Osteoblast (primary cell): ENCODE measurements around the gene LYZL4. TPM values are rescaled to one million over a fixed set of nuclear protein-coding genes. Genes with fewer than 3 reads are reported as not detected.

Source experiments
- DNase-seq: peaks from one replicate; pipeline ENCODE4 v3.0.0; 2011; ENCODE audit warnings: low spot score, mixed read lengths; ENCODE audit not compliant: insufficient read length; ENCODE audit errors: missing footprints
- H2AFZ ChIP-seq: 2 replicates; pipeline ENCODE4 v1.6.0; 2011; ENCODE audit warnings: mild to moderate bottlenecking, low read length
- H3K27ac ChIP-seq: 2 replicates; pipeline ENCODE4 v1.5.1; 2011; ENCODE audit warnings: mild to moderate bottlenecking, low read depth, low read length, moderate library complexity
- H3K27me3 ChIP-seq: 2 replicates; pipeline ENCODE4 v1.6.0; 2012; ENCODE audit warnings: mild to moderate bottlenecking, control low read depth, inconsistent platforms, low read length, moderate library complexity; ENCODE audit not compliant: insufficient read depth
- H3K36me3 ChIP-seq: 2 replicates; pipeline ENCODE4 v1.5.1; 2011; ENCODE audit warnings: mild to moderate bottlenecking, low read length, control low read depth, moderate library complexity; ENCODE audit not compliant: insufficient read depth
- H3K4me1 ChIP-seq: 2 replicates; pipeline ENCODE4 v1.5.1; 2011; ENCODE audit warnings: mild to moderate bottlenecking, low read length, control low read depth, moderate library complexity; ENCODE audit not compliant: insufficient read depth
- H3K4me2 ChIP-seq: 2 replicates; pipeline ENCODE4 v1.6.0; 2011; ENCODE audit warnings: mild to moderate bottlenecking, low read length; ENCODE audit not compliant: insufficient read depth
- H3K4me3 ChIP-seq: fragments of 200-600 bp; sonication (generic); 3 replicates; pipeline ENCODE4 v1.5.1; 2012; ENCODE audit warnings: mild to moderate bottlenecking, low read length, inconsistent platforms; ENCODE audit not compliant: insufficient read depth
- H3K79me2 ChIP-seq: 2 replicates; pipeline ENCODE4 v1.6.0; 2012; ENCODE audit warnings: mild to moderate bottlenecking, low read length, control low read depth, inconsistent platforms; ENCODE audit not compliant: insufficient read depth
- H3K9me3 ChIP-seq: 2 replicates; pipeline ENCODE4 v1.5.1; 2011; ENCODE audit warnings: low read depth, low read length, control low read depth
- H4K20me1 ChIP-seq: 2 replicates; pipeline ENCODE4 v1.6.0; 2012; ENCODE audit warnings: mild to moderate bottlenecking, low read length, control low read depth; ENCODE audit not compliant: insufficient read depth
- CTCF ChIP-seq: IDR thresholded peaks from 2 replicates; pipeline ENCODE4 v1.5.1; 2011; ENCODE audit warnings: mild to moderate bottlenecking, low read depth, low read length, moderate library complexity; ENCODE audit errors: extremely low read depth
- total RNA-seq: library from RNA; depleted of rRNA; stranded (reverse); fragments of >200 nt; gene quantifications from 2 replicates; pipeline ENCODE4 v1.2.3, GENCODE V29; 2012

The LYZL4 gene
- total RNA-seq, 1 donor = not detected

GRCh38 chr3:42397644-42398043 is 12.8 kb downstream of the LYZL4 start:
- Histone ChIP-seq H3K4me2 (no peak overlapping the region), H4K20me1 (no peaks in the 10 kb centered on the region), H3K9me3 (no peaks in the 10 kb centered on the region), H3K27me3 (peaks cover 7% of the 10 kb centered on the region), H3K27ac (no peak overlapping the region), H3K79me2 (no peaks in the 10 kb centered on the region), H3K36me3 (no peaks in the 10 kb centered on the region), H3K4me1 (no peaks in the 10 kb centered on the region), H3K4me3 (no peak overlapping the region), H2AFZ (no peak overlapping the region)
- DNase-seq = no peak
- no peak for TF ChIP-seq CTCF

- Histone ChIP-seq H3K4me2 (no peak overlapping the region), H3K27ac (no peak overlapping the region), H3K27me3 (peaks cover 7% of the 10 kb centered on the region), H3K4me3 (no peak overlapping the region), H3K9me3 (no peaks in the 10 kb centered on the region), H3K36me3 (no peaks in the 10 kb centered on the region), H3K4me1 (no peaks in the 10 kb centered on the region), H4K20me1 (no peaks in the 10 kb centered on the region), H2AFZ (no peak overlapping the region), H3K79me2 (no peaks in the 10 kb centered on the region)
- no peak for TF ChIP-seq CTCF
- DNase-seq = no peak
Measured at GRCh38 chr3:42394579-42395288, 15.7 kb downstream of the LYZL4 start.

GRCh38 chr3:42387802-42388651 is 22.4 kb downstream of the LYZL4 start:
- DNase-seq = no peak
- H3K4me2 ChIP-seq = no peak overlapping the region
- no peaks in the 10 kb centered on the region for H3K27me3 ChIP-seq
- no peaks in the 10 kb centered on the region for H3K36me3 ChIP-seq
- no peak overlapping the region for H3K27ac ChIP-seq
- no peaks in the 10 kb centered on the region for H4K20me1 ChIP-seq
- H3K4me1 ChIP-seq = no peaks in the 10 kb centered on the region
- no peaks in the 10 kb centered on the region for H3K79me2 ChIP-seq
- H3K9me3 ChIP-seq = no peaks in the 10 kb centered on the region
- no peak for TF ChIP-seq CTCF
- H3K4me3 ChIP-seq = no peak overlapping the region
- no peak overlapping the region for H2AFZ ChIP-seq

- H4K20me1 ChIP-seq = no peaks in the 10 kb centered on the region
- H3K9me3 ChIP-seq = no peaks in the 10 kb centered on the region
- H3K27me3 ChIP-seq = no peaks in the 10 kb centered on the region
- H2AFZ ChIP-seq = no peak overlapping the region
- H3K4me3 ChIP-seq = no peak overlapping the region
- TF ChIP-seq CTCF = no peak
- no peaks in the 10 kb centered on the region for H3K79me2 ChIP-seq
- no peak overlapping the region for H3K27ac ChIP-seq
- no peaks in the 10 kb centered on the region for H3K36me3 ChIP-seq
- no peaks in the 10 kb centered on the region for H3K4me1 ChIP-seq
- H3K4me2 ChIP-seq = no peak overlapping the region
- no peak for DNase-seq
Measured at GRCh38 chr3:42381551-42382082, 28.8 kb downstream of the LYZL4 start.
